ENCODE data around the gene S1PR2. TPM values are rescaled to one million over a fixed set of nuclear protein-coding genes. Genes with fewer than 3 reads are reported as not detected.

The S1PR2 gene
- total and polyA plus RNA-seq, 2 donors (not counting 3 experiments of a cell fraction or from before 2014, with no cell fraction given): 0.70 to 1.0 TPM

DNA sequence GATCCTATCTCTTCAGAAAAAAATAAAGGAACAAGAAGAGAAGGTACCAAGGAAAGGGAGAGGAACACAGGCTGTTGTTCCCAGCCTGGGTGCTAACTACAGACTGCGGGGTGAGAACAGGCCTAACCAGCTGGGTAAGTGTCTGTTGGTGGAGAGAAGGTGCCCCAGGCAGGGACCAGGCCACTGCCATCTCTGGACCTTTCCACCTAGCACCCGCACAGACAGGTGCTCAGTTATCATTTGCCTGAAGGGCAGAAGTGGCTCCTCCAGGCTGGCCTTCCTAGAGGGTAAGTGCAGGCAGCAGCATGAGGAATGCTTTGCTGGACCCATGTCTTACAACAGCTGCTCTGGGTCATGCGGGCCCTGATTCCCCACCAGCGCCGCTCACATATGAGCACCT is 46.5 kb downstream of the S1PR2 start:
- no peaks in the 10 kb centered on the region for H3K9me1 ChIP-seq (replicated peaks; ENCODE audit: control insufficient read depth, extremely low read depth, insufficient read depth, low read length)
- no peaks in the 10 kb centered on the region for H3K9me3 ChIP-seq (replicated peaks; ENCODE audit: control insufficient read depth, insufficient read depth, low read length)
- no peak overlapping the region for H2AFZ ChIP-seq (ENCODE audit: low read depth, low read length)
- intact Hi-C loops (cut with micrococcal nuclease): no loop called here
- no peaks in the 10 kb centered on the region for H3K4me1 ChIP-seq (ENCODE audit: control insufficient read depth, extremely low read depth, insufficient read depth, low read length)
- TF ChIP-seq POLR2AphosphoS5 (IDR thresholded peaks at IDR 0.05; ENCODE audit: insufficient read depth, low read depth, low read length): no peak
- no peak for TF ChIP-seq JUN (IDR thresholded peaks at IDR 0.05; ENCODE audit: borderline replicate concordance, insufficient read depth, insufficient read length, low read depth)
- TF ChIP-seq, protein P1, sequence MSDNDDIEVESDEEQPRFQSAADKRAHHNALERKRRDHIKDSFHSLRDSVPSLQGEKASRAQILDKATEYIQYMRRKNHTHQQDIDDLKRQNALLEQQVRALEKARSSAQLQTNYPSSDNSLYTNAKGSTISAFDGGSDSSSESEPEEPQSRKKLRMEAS (IDR thresholded peaks at IDR 0.05; ENCODE audit: insufficient read depth, insufficient read length): no peak
- TF ChIP-seq FOS (IDR thresholded peaks at IDR 0.05; ENCODE audit: borderline replicate concordance, insufficient read depth, low read length): no peak
- TF ChIP-seq POLR2A (IDR thresholded peaks at IDR 0.05; ENCODE audit: low read depth, low read length): no peak
- TF ChIP-seq EZH2 (IDR thresholded peaks at IDR 0.05; ENCODE audit: borderline replicate concordance, low read depth, low read length, severe bottlenecking): no peak
- TF ChIP-seq GATA2 (IDR thresholded peaks at IDR 0.05; ENCODE audit: insufficient read depth, insufficient read length, low read depth, low read length): no peak
- TF ChIP-seq CTCF (IDR thresholded peaks at IDR 0.05; ENCODE audit: extremely low read depth in 1 of 2, insufficient read depth in 1 of 2, low read depth in 1 of 2, low read length in 2 of 2): no peak
- no peak for TF ChIP-seq MYC (IDR thresholded peaks at IDR 0.05; ENCODE audit: low read depth, low read length)
- CTCF ChIA-PET: interaction anchor here (1.2 kb wide), 1 partner anchor 66 kb away, joined by 3 read pairs; no protein-coding TSS in a partner anchor
- FAIRE-seq (no peak), DNase-seq (ENCODE audit: low read depth, low spot score) (no peak)
- H3K36me3 ChIP-seq (ENCODE audit: control insufficient read depth in 2 of 2, extremely low read depth in 1 of 2, insufficient read depth in 2 of 2, low read length in 2 of 2): peaks cover 2 to 16% of the 10 kb centered on the region in 2 experiments
- H3K4me3 ChIP-seq (replicated peaks in 1 of 3; ENCODE audit: insufficient read depth in 1 of 3, low read depth in 1 of 3, low read length in 3 of 3): no peak overlapping the region
- no peaks in the 10 kb centered on the region for H3K27me3 ChIP-seq (ENCODE audit: control insufficient read depth in 2 of 2, insufficient read depth in 2 of 2, low read length in 2 of 2)
- dilution Hi-C loops (cut with MboI; ENCODE audit: extremely low pct_ligation_motif_present, low sequenced_read_pairs): no loop called here
- no peak overlapping the region for H3K9ac ChIP-seq (replicated peaks; ENCODE audit: extremely low read depth, insufficient read depth, low read length)
- H3K4me2 ChIP-seq (ENCODE audit: insufficient read depth, low read length): no peak overlapping the region
- POLR2A ChIA-PET: no interaction called here
- H3K79me2 ChIP-seq (ENCODE audit: control insufficient read depth, insufficient read depth, low read length): peaks cover 71% of the 10 kb centered on the region
- BruUV-seq (replicated peaks): no TSS peak
- H3K27ac ChIP-seq (ENCODE audit: insufficient read depth, low read depth, low read length): no peak overlapping the region
- no peaks in the 10 kb centered on the region for H4K20me1 ChIP-seq (replicated peaks; ENCODE audit: control insufficient read depth, extremely low read depth, insufficient read depth, low read length)
